SJSA1 (cell line): ENCODE results near the gene CLNK. TPM values are rescaled to one million over a fixed set of nuclear protein-coding genes. Genes with fewer than 3 reads are reported as not detected.

Experiments
- DNase-seq, 2 experiments: peaks; one replicate each; pipeline ENCODE4 v3.0.0-alpha.2; 2015 to 2020; ENCODE audit warnings: low spot score in 2 of 2, low read depth in 1 of 2
- H3K27ac ChIP-seq: fragments of 250-450 bp; sonication (Bioruptor Pico); 2 replicates; pipeline ENCODE4 v1.5.1; 2020; ENCODE audit warnings: mild to moderate bottlenecking, moderate library complexity
- H3K27me3 ChIP-seq: fragments of 250-450 bp; sonication (Bioruptor Pico); replicated peaks from 2 replicates; pipeline ENCODE4 v1.5.1; 2020; ENCODE audit warnings: mild to moderate bottlenecking, moderate library complexity
- H3K36me3 ChIP-seq: fragments of 250-450 bp; sonication (Bioruptor Pico); 2 replicates; pipeline ENCODE4 v1.5.1; 2020; ENCODE audit warnings: mild to moderate bottlenecking
- H3K4me1 ChIP-seq: fragments of 250-450 bp; sonication (Bioruptor Pico); replicated peaks from 2 replicates; pipeline ENCODE4 v1.6.1; 2021; ENCODE audit warnings: mild to moderate bottlenecking
- H3K4me3 ChIP-seq: fragments of 250-450 bp; sonication (Bioruptor Pico); 2 replicates; pipeline ENCODE4 v1.5.1; 2020; ENCODE audit warnings: mild to moderate bottlenecking
- H3K9me3 ChIP-seq: fragments of 250-450 bp; sonication (Bioruptor Pico); replicated peaks from 2 replicates; pipeline ENCODE4 v1.5.1; 2020; ENCODE audit warnings: mild to moderate bottlenecking
- total RNA-seq: library from RNA; depleted of rRNA; stranded (reverse); fragments of >200 nt; shearing (Covaris generic); gene quantifications from 2 replicates; pipeline ENCODE4 v1.2.3, GENCODE V29; 2014

Gene CLNK
- total RNA-seq, 1 experiment from 2014 or later: not detected

DNA sequence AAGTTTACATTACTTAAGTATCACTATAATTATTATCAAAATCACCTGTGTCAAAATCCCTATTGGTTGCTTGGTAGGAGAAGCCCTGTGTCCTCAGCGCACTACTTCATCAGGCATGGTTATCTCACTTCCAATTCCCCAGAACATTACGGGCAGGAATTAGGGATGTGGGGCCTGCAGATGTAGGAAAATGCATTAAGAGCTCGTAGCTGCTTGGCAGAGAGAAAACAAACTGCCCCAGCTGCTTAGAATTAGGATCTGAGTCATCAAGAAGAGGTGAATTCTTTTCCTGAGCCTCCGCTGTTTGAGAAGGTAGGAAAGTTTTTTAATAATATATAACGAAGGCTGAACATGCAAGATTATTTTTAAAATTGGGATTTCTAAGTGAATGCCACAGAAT lies 31.1 kb upstream of the CLNK start:
- no peaks in the 10 kb centered on the region for H3K9me3 ChIP-seq
- no peak overlapping the region for H3K27ac ChIP-seq
- no peaks in the 10 kb centered on the region for H3K36me3 ChIP-seq
- no peak overlapping the region for H3K4me3 ChIP-seq
- DNase-seq: no peak
- H3K4me1 ChIP-seq: no peaks in the 10 kb centered on the region
- H3K27me3 ChIP-seq: no peaks in the 10 kb centered on the region

DNA sequence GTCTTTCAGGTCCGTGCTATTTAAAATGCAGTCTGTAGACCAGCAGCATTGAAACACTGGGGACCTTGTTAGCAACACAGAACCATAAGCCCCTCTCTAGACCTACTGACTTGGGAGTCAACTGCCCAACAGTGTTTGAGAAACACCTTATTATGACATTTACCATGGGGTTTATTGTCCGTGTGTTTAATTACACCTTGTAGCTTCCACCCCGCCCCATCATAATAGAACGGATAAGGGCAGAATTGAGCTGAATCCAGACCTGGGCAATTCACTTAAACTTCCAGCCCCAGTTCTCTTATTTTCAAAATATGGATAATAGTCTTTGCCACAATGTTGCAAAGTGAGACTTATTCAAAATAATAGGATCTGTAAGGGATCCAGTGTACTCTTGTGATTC lies 30.6 kb upstream of the CLNK start:
- no peaks in the 10 kb centered on the region for H3K9me3 ChIP-seq
- no peaks in the 10 kb centered on the region for H3K27me3 ChIP-seq
- no peaks in the 10 kb centered on the region for H3K4me1 ChIP-seq
- H3K36me3 ChIP-seq: no peaks in the 10 kb centered on the region
- H3K27ac ChIP-seq: no peak overlapping the region
- DNase-seq: no peak
- H3K4me3 ChIP-seq: no peak overlapping the region

- H3K27me3 ChIP-seq: no peaks in the 10 kb centered on the region
- DNase-seq: no peak
- no peaks in the 10 kb centered on the region for H3K4me1 ChIP-seq
- H3K9me3 ChIP-seq: no peaks in the 10 kb centered on the region
- H3K36me3 ChIP-seq: no peaks in the 10 kb centered on the region
- H3K4me3 ChIP-seq: no peak overlapping the region
- H3K27ac ChIP-seq: no peak overlapping the region
Observed at GRCh38 chr4:10713591-10713990, 29.0 kb upstream of the CLNK start.

- H3K27ac ChIP-seq: no peak overlapping the region
- no peaks in the 10 kb centered on the region for H3K36me3 ChIP-seq
- H3K9me3 ChIP-seq: no peaks in the 10 kb centered on the region
- no peaks in the 10 kb centered on the region for H3K4me1 ChIP-seq
- DNase-seq: no peak
- H3K27me3 ChIP-seq: no peaks in the 10 kb centered on the region
- no peak overlapping the region for H3K4me3 ChIP-seq
Observed at GRCh38 chr4:10706236-10706635, 21.7 kb upstream of the CLNK start.

- no peak for DNase-seq
- H3K4me3 ChIP-seq: no peak overlapping the region
- H3K27me3 ChIP-seq: no peaks in the 10 kb centered on the region
- no peaks in the 10 kb centered on the region for H3K36me3 ChIP-seq
- H3K9me3 ChIP-seq: no peaks in the 10 kb centered on the region
- no peaks in the 10 kb centered on the region for H3K4me1 ChIP-seq
- H3K27ac ChIP-seq: no peak overlapping the region
Observed at GRCh38 chr4:10704430-10704810, 19.9 kb upstream of the CLNK start.

- H3K4me3 ChIP-seq: no peak overlapping the region
- no peaks in the 10 kb centered on the region for H3K4me1 ChIP-seq
- H3K9me3 ChIP-seq: no peaks in the 10 kb centered on the region
- no peak for DNase-seq
- H3K27me3 ChIP-seq: no peaks in the 10 kb centered on the region
- H3K27ac ChIP-seq: no peak overlapping the region
- H3K36me3 ChIP-seq: no peaks in the 10 kb centered on the region
Observed at GRCh38 chr4:10703766-10704429, 19.3 kb upstream of the CLNK start.

GRCh38 chr4:10703156-10703555 lies 18.6 kb upstream of the CLNK start:
- Histone ChIP-seq H3K4me3 (no peak overlapping the region), H3K27ac (no peak overlapping the region), H3K36me3 (no peaks in the 10 kb centered on the region), H3K9me3 (no peaks in the 10 kb centered on the region), H3K4me1 (no peaks in the 10 kb centered on the region), H3K27me3 (no peaks in the 10 kb centered on the region)
- DNase-seq: no peak

- no peak for DNase-seq
- Histone ChIP-seq H3K36me3 (no peaks in the 10 kb centered on the region), H3K4me1 (no peaks in the 10 kb centered on the region)
Observed at GRCh38 chr4:10701702-10702460, 17.3 kb upstream of the CLNK start.

GRCh38 chr4:10701161-10701560 lies 16.6 kb upstream of the CLNK start:
- H3K36me3 ChIP-seq: no peaks in the 10 kb centered on the region
- no peak overlapping the region for H3K27ac ChIP-seq
- no peak overlapping the region for H3K4me3 ChIP-seq
- no peaks in the 10 kb centered on the region for H3K4me1 ChIP-seq
- no peak for DNase-seq
- no peaks in the 10 kb centered on the region for H3K9me3 ChIP-seq
- H3K27me3 ChIP-seq: no peaks in the 10 kb centered on the region

More at GRCh38 chr4:10701702-10702460, 17.3 kb upstream of the CLNK start:
- Histone ChIP-seq H3K9me3 (no peaks in the 10 kb centered on the region), H3K27ac (no peak overlapping the region), H3K4me3 (no peak overlapping the region), H3K27me3 (no peaks in the 10 kb centered on the region)

DNA sequence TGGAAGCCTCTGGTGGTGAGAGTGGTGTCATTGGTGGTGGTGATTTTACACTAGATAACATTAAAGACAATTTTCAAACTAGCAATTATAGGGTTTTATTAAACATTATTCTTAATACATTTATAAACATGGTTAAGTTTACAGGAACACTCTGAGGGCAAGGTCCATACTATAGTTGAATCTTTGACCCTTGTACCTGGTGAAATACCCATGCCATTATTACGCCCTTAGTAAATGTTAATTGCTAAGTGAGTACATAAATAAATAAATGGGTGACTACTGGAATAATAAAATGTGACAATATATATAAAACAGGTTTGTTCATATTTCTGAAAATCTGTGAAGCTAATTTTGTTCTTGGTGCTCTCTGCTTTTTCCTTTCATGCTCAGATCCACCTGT lies 13.6 kb upstream of the CLNK start:
- no peak overlapping the region for H3K4me3 ChIP-seq
- H3K9me3 ChIP-seq: no peaks in the 10 kb centered on the region
- no peaks in the 10 kb centered on the region for H3K4me1 ChIP-seq
- H3K36me3 ChIP-seq: no peaks in the 10 kb centered on the region
- no peak overlapping the region for H3K27ac ChIP-seq
- DNase-seq: no peak
- H3K27me3 ChIP-seq: no peaks in the 10 kb centered on the region

- Histone ChIP-seq H3K9me3 (no peaks in the 10 kb centered on the region), H3K27me3 (no peaks in the 10 kb centered on the region), H3K4me3 (no peak overlapping the region), H3K27ac (no peak overlapping the region), H3K36me3 (no peaks in the 10 kb centered on the region), H3K4me1 (no peaks in the 10 kb centered on the region)
- DNase-seq: no peak
Observed at GRCh38 chr4:10697086-10697485, 12.5 kb upstream of the CLNK start.

GRCh38 chr4:10696253-10696652 lies 11.7 kb upstream of the CLNK start:
- no peak for DNase-seq
- no peak overlapping the region for H3K4me3 ChIP-seq
- H3K36me3 ChIP-seq: no peaks in the 10 kb centered on the region
- H3K9me3 ChIP-seq: no peaks in the 10 kb centered on the region
- H3K27ac ChIP-seq: no peak overlapping the region
- no peaks in the 10 kb centered on the region for H3K4me1 ChIP-seq
- H3K27me3 ChIP-seq: no peaks in the 10 kb centered on the region

- DNase-seq: no peak
- no peaks in the 10 kb centered on the region for H3K27me3 ChIP-seq
- H3K4me3 ChIP-seq: no peak overlapping the region
- H3K36me3 ChIP-seq: no peaks in the 10 kb centered on the region
- no peaks in the 10 kb centered on the region for H3K9me3 ChIP-seq
- H3K4me1 ChIP-seq: no peaks in the 10 kb centered on the region
- no peak overlapping the region for H3K27ac ChIP-seq
Observed at GRCh38 chr4:10694828-10695209, 10.3 kb upstream of the CLNK start.

DNA sequence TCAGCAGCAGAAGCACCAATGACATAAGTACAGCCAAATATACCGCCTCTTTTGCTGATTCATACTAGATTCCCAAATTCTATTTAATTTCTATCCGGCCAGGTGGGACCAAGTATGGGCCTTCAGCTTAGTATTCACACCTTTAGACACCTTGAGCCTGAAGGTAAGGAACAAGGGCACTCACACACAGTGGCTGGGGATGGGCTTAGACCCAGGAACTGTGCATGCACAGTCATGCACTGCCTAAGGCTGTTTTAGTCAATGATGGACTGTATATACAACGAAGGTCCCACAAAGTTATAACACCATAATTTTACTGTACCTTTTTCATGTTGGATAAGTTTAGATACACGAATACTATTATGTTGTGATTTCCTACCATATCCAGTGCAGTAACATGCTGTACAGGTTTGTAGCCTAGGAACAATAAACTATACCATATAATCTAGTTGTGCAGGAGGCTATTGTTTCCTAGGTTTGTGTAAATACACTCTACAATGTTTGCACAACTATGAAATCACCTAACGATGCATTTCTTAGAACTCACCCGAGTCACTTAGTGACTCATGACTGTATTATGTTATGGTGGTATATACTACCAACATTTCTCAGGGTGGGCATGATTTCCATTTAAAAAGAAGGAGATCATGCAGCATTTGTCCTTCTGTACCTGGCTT lies 9.7 kb upstream of the CLNK start:
- Histone ChIP-seq H3K36me3 (no peaks in the 10 kb centered on the region), H3K4me1 (no peaks in the 10 kb centered on the region), H3K27ac (no peak overlapping the region), H3K9me3 (no peaks in the 10 kb centered on the region), H3K27me3 (no peaks in the 10 kb centered on the region), H3K4me3 (no peak overlapping the region)
- DNase-seq: no peak
